ENCODE data around the gene MRPL55.

Gene MRPL55

DNA sequence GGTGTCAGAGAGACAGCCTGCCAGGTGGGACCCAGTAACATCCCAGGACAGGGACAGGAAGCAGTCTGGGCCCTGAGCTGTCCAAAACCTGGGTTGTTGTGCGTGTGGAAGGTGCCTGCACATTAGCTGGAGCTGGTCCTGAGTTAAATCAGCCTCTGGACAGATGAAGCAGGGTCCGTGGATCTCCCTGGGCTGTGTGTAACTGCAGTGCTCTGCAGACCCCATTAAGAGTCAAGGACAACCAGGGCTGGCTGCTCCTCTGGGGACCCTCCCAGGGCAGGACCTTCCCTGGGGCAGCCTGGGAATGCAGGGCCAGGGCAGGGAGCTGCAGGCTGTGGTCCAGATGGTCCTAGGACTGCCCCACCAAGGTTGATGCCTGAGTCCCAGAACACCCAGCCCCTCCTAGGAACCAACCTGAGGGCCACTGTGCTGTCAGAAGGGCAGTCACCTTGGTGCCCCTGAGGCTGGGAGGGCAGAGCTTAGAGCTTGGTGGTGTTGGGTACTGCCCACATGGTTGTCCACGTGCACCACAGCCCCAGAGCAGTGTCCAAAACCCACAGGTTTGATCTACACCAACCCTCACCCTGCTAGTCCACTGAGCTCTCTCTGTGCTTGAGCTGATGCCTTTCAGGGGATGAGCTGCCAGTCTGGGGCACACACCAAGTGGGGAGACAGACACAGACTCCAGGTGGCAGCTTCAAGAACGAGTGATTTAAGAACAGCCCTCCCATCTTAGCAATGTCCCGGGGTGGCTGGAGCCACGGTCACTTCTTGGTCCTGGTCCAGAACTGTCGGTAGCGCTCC is 2.9 kb downstream of the MRPL55 start:
- Mint-ChIP-seq H3K4me1 (peaks cover 24% of the 10 kb centered on the region), H3K36me3 (ENCODE audit: low read depth) (peaks cover 13% of the 10 kb centered on the region), H3K4me3 (peak overlapping the region; percentile 45 to 77 (median 76)), H3K27me3 (ENCODE audit: low read depth) (no peaks in the 10 kb centered on the region), H3K9me3 (no peaks in the 10 kb centered on the region), H3K27ac (no peak overlapping the region)
- TF ChIP-seq, protein P1, sequence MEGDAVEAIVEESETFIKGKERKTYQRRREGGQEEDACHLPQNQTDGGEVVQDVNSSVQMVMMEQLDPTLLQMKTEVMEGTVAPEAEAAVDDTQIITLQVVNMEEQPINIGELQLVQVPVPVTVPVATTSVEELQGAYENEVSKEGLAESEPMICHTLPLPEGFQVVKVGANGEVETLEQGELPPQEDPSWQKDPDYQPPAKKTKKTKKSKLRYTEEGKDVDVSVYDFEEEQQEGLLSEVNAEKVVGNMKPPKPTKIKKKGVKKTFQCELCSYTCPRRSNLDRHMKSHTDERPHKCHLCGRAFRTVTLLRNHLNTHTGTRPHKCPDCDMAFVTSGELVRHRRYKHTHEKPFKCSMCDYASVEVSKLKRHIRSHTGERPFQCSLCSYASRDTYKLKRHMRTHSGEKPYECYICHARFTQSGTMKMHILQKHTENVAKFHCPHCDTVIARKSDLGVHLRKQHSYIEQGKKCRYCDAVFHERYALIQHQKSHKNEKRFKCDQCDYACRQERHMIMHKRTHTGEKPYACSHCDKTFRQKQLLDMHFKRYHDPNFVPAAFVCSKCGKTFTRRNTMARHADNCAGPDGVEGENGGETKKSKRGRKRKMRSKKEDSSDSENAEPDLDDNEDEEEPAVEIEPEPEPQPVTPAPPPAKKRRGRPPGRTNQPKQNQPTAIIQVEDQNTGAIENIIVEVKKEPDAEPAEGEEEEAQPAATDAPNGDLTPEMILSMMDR (IDR thresholded peaks at IDR 0.05; ENCODE audit: unreplicated experiment in 3 of 3): no peak

- peaks cover 24% of the 10 kb centered on the region for H3K4me1 Mint-ChIP-seq
- TF ChIP-seq, protein P1 (IDR thresholded peaks at IDR 0.05; ENCODE audit: unreplicated experiment in 3 of 3): no peak
- no peaks in the 10 kb centered on the region for H3K9me3 Mint-ChIP-seq
- H3K4me3 Mint-ChIP-seq: peak overlapping the region; percentile 93 to 95 (median 93)
- H3K27ac Mint-ChIP-seq: no peak overlapping the region
- no peaks in the 10 kb centered on the region for H3K27me3 Mint-ChIP-seq (ENCODE audit: low read depth)
- peaks cover 17% of the 10 kb centered on the region for H3K36me3 Mint-ChIP-seq (ENCODE audit: low read depth)
Measured at GRCh38 chr1:228105270-228105995, 3.7 kb downstream of the MRPL55 start.

DNA sequence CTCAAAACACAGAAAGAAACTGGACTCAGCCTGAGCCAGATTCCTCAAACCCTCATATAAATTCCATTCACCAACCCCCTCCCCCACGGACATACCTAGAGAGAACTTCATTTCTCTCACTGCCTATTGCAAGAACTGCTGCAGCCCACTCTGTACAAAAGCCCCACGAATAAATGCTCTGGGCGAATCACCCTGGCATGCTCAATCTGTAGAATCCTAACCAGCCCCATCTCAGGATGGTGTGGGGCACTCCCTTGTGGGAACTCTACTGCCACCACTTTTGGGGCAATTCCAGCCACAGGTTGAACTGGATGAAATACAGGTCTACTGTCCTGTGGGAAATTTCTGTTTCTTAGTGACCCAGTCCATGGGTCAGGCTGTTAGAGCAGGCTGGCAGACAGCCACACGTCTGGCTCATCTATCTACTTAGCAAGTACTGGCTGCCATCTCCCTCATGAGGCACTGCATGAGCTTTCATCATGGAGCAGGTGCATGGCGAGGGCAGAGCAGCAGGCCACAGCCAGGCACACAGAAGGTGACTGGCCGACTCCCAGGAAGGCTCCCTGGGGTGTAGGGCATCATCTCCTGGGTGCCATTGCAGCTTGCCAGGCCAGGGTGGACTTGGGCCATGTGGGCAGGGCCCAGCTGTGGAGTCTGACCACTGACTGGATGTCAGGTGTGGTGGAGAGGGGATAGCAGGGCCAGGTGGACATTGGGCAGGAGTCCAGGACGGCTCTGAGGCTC is 4.4 kb downstream of the MRPL55 start:
- Mint-ChIP-seq H3K27me3 (ENCODE audit: low read depth) (no peaks in the 10 kb centered on the region), H3K27ac (peak overlapping the region; percentile 72 to 92 (median 85)), H3K9me3 (no peaks in the 10 kb centered on the region), H3K36me3 (ENCODE audit: low read depth) (peaks cover 17% of the 10 kb centered on the region), H3K4me1 (peaks cover 17% of the 10 kb centered on the region), H3K4me3 (peak overlapping the region; percentile 93 to 95 (median 93))
- TF ChIP-seq, protein P1 (IDR thresholded peaks at IDR 0.05; ENCODE audit: unreplicated experiment in 3 of 3): no peak

- Mint-ChIP-seq H3K36me3 (ENCODE audit: low read depth) (peaks cover 31% of the 10 kb centered on the region), H3K27me3 (ENCODE audit: low read depth) (no peaks in the 10 kb centered on the region), H3K9me3 (no peaks in the 10 kb centered on the region), H3K4me3 (peak within 1 kb of the TSS; percentile 93 to 95 (median 93)), H3K27ac (peak within 1 kb of the TSS; percentile 81 to 94 (median 93)), H3K4me1 (peaks cover 11% of the 10 kb centered on the region)
- TF ChIP-seq, protein P1 (IDR thresholded peaks at IDR 0.05; ENCODE audit: unreplicated experiment in 3 of 3): no peak
Measured at GRCh38 chr1:228102791-228103620, 6.1 kb downstream of the MRPL55 start, which contains the start of gene C1orf35. Gene C1orf35, minus strand, starts transcription at chr1:228103325. Its CDS starts 98 bp downstream, at chr1:228103227.

All from nephron (organoid).